Fibroblast of lung (primary cell): ENCODE measurements around the gene SPINK6.

Experiments
- EZH2 ChIP-seq: IDR thresholded peaks from 2 replicates; pipeline ENCODE4 v1.5.1; 2012; ENCODE audit warnings: low read length, control low read depth, mild to moderate bottlenecking; ENCODE audit errors: missing control alignments
- TF ChIP-seq, protein P1 (sequence below), 2 donors: IDR thresholded peaks in 1 of 2; conservative IDR thresholded peaks in 1 of 2; 1 replicate in 1 of 2; 2 replicates in 1 of 2; pipeline ENCODE4 v1.5.1; 2011 to 2012; ENCODE audit warnings: low read length in 2 of 2, control low read depth in 1 of 2, inconsistent platforms in 1 of 2, low read depth in 1 of 2, mild to moderate bottlenecking in 1 of 2

DNA sequence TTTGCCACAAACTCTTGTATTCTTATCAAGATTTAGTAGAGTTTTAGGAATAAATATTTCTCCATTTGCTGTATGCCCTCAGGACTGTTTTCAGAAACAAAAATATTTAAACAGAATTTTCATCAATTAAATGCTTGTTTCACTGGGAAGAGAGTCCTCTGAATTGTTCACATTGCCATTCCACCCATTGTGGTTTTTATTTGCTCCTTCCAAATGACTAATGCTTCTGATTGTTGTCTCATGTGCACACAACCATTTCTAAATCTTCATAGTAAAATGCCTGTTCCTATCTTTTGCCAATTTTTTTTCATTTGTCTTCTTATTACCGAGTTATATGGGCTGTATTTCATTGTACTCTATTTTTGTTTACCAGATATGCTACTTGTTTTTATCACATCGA lies 46.1 kb downstream of the SPINK6 start:
- TF ChIP-seq, protein P1, sequence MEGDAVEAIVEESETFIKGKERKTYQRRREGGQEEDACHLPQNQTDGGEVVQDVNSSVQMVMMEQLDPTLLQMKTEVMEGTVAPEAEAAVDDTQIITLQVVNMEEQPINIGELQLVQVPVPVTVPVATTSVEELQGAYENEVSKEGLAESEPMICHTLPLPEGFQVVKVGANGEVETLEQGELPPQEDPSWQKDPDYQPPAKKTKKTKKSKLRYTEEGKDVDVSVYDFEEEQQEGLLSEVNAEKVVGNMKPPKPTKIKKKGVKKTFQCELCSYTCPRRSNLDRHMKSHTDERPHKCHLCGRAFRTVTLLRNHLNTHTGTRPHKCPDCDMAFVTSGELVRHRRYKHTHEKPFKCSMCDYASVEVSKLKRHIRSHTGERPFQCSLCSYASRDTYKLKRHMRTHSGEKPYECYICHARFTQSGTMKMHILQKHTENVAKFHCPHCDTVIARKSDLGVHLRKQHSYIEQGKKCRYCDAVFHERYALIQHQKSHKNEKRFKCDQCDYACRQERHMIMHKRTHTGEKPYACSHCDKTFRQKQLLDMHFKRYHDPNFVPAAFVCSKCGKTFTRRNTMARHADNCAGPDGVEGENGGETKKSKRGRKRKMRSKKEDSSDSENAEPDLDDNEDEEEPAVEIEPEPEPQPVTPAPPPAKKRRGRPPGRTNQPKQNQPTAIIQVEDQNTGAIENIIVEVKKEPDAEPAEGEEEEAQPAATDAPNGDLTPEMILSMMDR (conservative IDR thresholded peaks at IDR 0.05 in 1 of 2, IDR thresholded peaks at IDR 0.05 in 1 of 2; ENCODE audit: low read depth in 1 of 2, low read length in 2 of 2) = no peak
- no peak for TF ChIP-seq EZH2
